Mesothelial cell of epicardium (in vitro differentiated cells): ENCODE results near the gene BATF. TPM values are rescaled to one million over a fixed set of nuclear protein-coding genes. Genes with fewer than 3 reads are reported as not detected.

Experiments
- DNase-seq, 2 experiments: peaks; one replicate each; pipeline ENCODE4 v3.0.0; 2021; ENCODE audit warnings: low spot score in 2 of 2; ENCODE audit not compliant: unreplicated experiment in 2 of 2
- H3K27ac Mint-ChIP-seq: 2 replicates; pipeline ENCODE4 v1.8.0; 2021; ENCODE audit warnings: mixed read lengths
- H3K27me3 Mint-ChIP-seq: 2 replicates; pipeline ENCODE4 v1.8.0; 2021; ENCODE audit warnings: low read depth, mixed read lengths
- H3K36me3 Mint-ChIP-seq: 2 replicates; pipeline ENCODE4 v1.8.0; 2021; ENCODE audit warnings: mixed read lengths
- H3K4me1 Mint-ChIP-seq: 2 replicates; pipeline ENCODE4 v1.8.0; 2021; ENCODE audit warnings: mixed read lengths
- H3K4me3 Mint-ChIP-seq: 2 replicates; pipeline ENCODE4 v1.8.0; 2021; ENCODE audit warnings: mild to moderate bottlenecking, moderate library complexity, mixed read lengths
- H3K9me3 Mint-ChIP-seq: 2 replicates; pipeline ENCODE4 v1.8.0; 2021; ENCODE audit warnings: mixed read lengths
- CTCF ChIP-seq: fragments of 200-600 bp; sonication (generic); IDR thresholded peaks from one replicate; pipeline ENCODE4 v1.5.0; 2021; ENCODE audit warnings: antibody characterized with exemption; ENCODE audit not compliant: unreplicated experiment
- total RNA-seq: library from RNA; stranded (reverse); gene quantifications from 3 replicates; pipeline ENCODE4 v1.2.1, GENCODE V29; 2021

BATF gene
- total RNA-seq, 1 donor from 2014 or later, result 1.4 TPM

GRCh38 chr14:75501080-75501479, 21.2 kb upstream of the BATF start:
- TF ChIP-seq CTCF, result no peak
- Mint-ChIP-seq H3K36me3 (no peaks in the 10 kb centered on the region), H3K4me1 (no peaks in the 10 kb centered on the region), H3K9me3 (peaks cover 12% of the 10 kb centered on the region), H3K4me3 (no peak overlapping the region), H3K27ac (no peak overlapping the region), H3K27me3 (no peaks in the 10 kb centered on the region)
- no peak for DNase-seq

- no peak overlapping the region for H3K27ac Mint-ChIP-seq
- no peaks in the 10 kb centered on the region for H3K27me3 Mint-ChIP-seq
- no peaks in the 10 kb centered on the region for H3K4me1 Mint-ChIP-seq
- no peak for TF ChIP-seq CTCF
- H3K36me3 Mint-ChIP-seq, result no peaks in the 10 kb centered on the region
- DNase-seq, result no peak
- H3K9me3 Mint-ChIP-seq, result peaks cover 28% of the 10 kb centered on the region
- H3K4me3 Mint-ChIP-seq, result no peak overlapping the region
These were observed 17.9 kb upstream of the BATF start for GRCh38 chr14:75504411-75504810.

- no peak overlapping the region for H3K4me3 Mint-ChIP-seq
- H3K9me3 Mint-ChIP-seq, result peaks cover 48% of the 10 kb centered on the region
- DNase-seq, result no peak
- no peak for TF ChIP-seq CTCF
- no peaks in the 10 kb centered on the region for H3K4me1 Mint-ChIP-seq
- H3K36me3 Mint-ChIP-seq, result no peaks in the 10 kb centered on the region
- no peak overlapping the region for H3K27ac Mint-ChIP-seq
- H3K27me3 Mint-ChIP-seq, result no peaks in the 10 kb centered on the region
These were observed 15.3 kb upstream of the BATF start for GRCh38 chr14:75506930-75507329.

GRCh38 chr14:75510547-75510946, 11.7 kb upstream of the BATF start:
- Mint-ChIP-seq H3K27me3 (no peaks in the 10 kb centered on the region), H3K4me3 (no peak overlapping the region), H3K27ac (no peak overlapping the region), H3K4me1 (no peaks in the 10 kb centered on the region), H3K36me3 (no peaks in the 10 kb centered on the region), H3K9me3 (peaks cover 46% of the 10 kb centered on the region)
- no peak for DNase-seq
- no peak for TF ChIP-seq CTCF

GRCh38 chr14:75511201-75511600, 11.1 kb upstream of the BATF start:
- H3K36me3 Mint-ChIP-seq, result no peaks in the 10 kb centered on the region
- H3K4me3 Mint-ChIP-seq, result no peak overlapping the region
- no peak for DNase-seq
- H3K27me3 Mint-ChIP-seq, result no peaks in the 10 kb centered on the region
- peaks cover 39% of the 10 kb centered on the region for H3K9me3 Mint-ChIP-seq
- H3K4me1 Mint-ChIP-seq, result no peaks in the 10 kb centered on the region
- no peak overlapping the region for H3K27ac Mint-ChIP-seq
- no peak for TF ChIP-seq CTCF
